WTC11 (cell line): ENCODE data around the gene CADM1.

Experiments used
- AFF4 ChIP-seq: sonication (generic); formaldehyde crosslinking; IDR thresholded peaks from 2 replicates; pipeline ENCODE4 v1.8.1; 2023; ENCODE audit warnings: mild to moderate bottlenecking, missing genetic modification reagents, borderline replicate concordance
- ATF1 ChIP-seq: sonication (generic); formaldehyde crosslinking; IDR thresholded peaks from 2 replicates; pipeline ENCODE4 v1.8.1; 2023; ENCODE audit warnings: mild to moderate bottlenecking, moderate library complexity, missing genetic modification reagents
- ATF2 ChIP-seq: sonication (generic); formaldehyde crosslinking; IDR thresholded peaks from 2 replicates; pipeline ENCODE4 v1.8.1; 2022; ENCODE audit warnings: low read depth, missing genetic modification reagents, borderline replicate concordance
- ATF3 ChIP-seq: sonication (generic); formaldehyde crosslinking; conservative IDR thresholded peaks from 2 replicates; pipeline ENCODE4 v1.8.1; 2022; ENCODE audit warnings: mild to moderate bottlenecking, missing genetic modification reagents
- CTCF ChIP-seq: fragments of 200-600 bp; IDR thresholded peaks from 2 replicates; pipeline ENCODE4 v1.8.0; 2022; ENCODE audit warnings: antibody characterized with exemption
- E2F1 ChIP-seq: sonication (generic); formaldehyde crosslinking; IDR thresholded peaks from 2 replicates; pipeline ENCODE4 v1.8.0; 2022; ENCODE audit warnings: mild to moderate bottlenecking, missing genetic modification reagents
- ELF4 ChIP-seq: sonication (generic); formaldehyde crosslinking; IDR thresholded peaks from 2 replicates; pipeline ENCODE4 v1.8.1; 2022; ENCODE audit warnings: low read depth, mild to moderate bottlenecking, moderate library complexity, missing genetic modification reagents
- ETV6 ChIP-seq: sonication (generic); formaldehyde crosslinking; IDR thresholded peaks from 2 replicates; pipeline ENCODE4 v1.8.1; 2022; ENCODE audit warnings: mild to moderate bottlenecking, missing genetic modification reagents
- HMGXB4 ChIP-seq: sonication (generic); formaldehyde crosslinking; IDR thresholded peaks from 2 replicates; pipeline ENCODE4 v1.8.1; 2023; ENCODE audit warnings: mild to moderate bottlenecking, moderate library complexity, missing genetic modification reagents
- IRF2 ChIP-seq: sonication (generic); formaldehyde crosslinking; IDR thresholded peaks from 2 replicates; pipeline ENCODE4 v1.8.0; 2022; ENCODE audit warnings: low read depth, missing genetic modification reagents, borderline replicate concordance
- MAX ChIP-seq: sonication (generic); formaldehyde crosslinking; IDR thresholded peaks from 2 replicates; pipeline ENCODE4 v1.8.0; 2022; ENCODE audit warnings: mild to moderate bottlenecking, missing genetic modification reagents
- MXD4 ChIP-seq: fragments of 250-450 bp; sonication (Bioruptor Pico); IDR thresholded peaks from 2 replicates; pipeline ENCODE4 v1.8.0; 2021; ENCODE audit warnings: mild to moderate bottlenecking, moderate library complexity, borderline replicate concordance
- NR2C2 ChIP-seq: sonication (generic); formaldehyde crosslinking; IDR thresholded peaks from 2 replicates; pipeline ENCODE4 v1.8.0; 2022; ENCODE audit warnings: mild to moderate bottlenecking, missing genetic modification reagents
- TP53 ChIP-seq: sonication (generic); formaldehyde crosslinking; IDR thresholded peaks from 2 replicates; pipeline ENCODE4 v1.8.1; 2023; ENCODE audit warnings: mild to moderate bottlenecking, missing genetic modification reagents

GRCh38 chr11:115503886-115504275 is 334 bp downstream of the CADM1 start:
- TF ChIP-seq MAX (no peak), CTCF (no peak), ELF4 (CRISPR knock-in tag) (no peak), NR2C2 (CRISPR knock-in tag) (no peak), AFF4 (no peak), HMGXB4 (CRISPR knock-in tag) (no peak), MXD4 (CRISPR knock-in tag) (no peak), ATF2 (CRISPR knock-in tag) (no peak), ATF3 (CRISPR knock-in tag) (no peak), E2F1 (CRISPR knock-in tag) (no peak), IRF2 (CRISPR knock-in tag) (no peak), ETV6 (CRISPR knock-in tag) (no peak), ATF1 (CRISPR knock-in tag) (no peak), TP53 (CRISPR knock-in tag) (no peak)
